ENCODE results near the gene FADS2.

Gene FADS2

DNA sequence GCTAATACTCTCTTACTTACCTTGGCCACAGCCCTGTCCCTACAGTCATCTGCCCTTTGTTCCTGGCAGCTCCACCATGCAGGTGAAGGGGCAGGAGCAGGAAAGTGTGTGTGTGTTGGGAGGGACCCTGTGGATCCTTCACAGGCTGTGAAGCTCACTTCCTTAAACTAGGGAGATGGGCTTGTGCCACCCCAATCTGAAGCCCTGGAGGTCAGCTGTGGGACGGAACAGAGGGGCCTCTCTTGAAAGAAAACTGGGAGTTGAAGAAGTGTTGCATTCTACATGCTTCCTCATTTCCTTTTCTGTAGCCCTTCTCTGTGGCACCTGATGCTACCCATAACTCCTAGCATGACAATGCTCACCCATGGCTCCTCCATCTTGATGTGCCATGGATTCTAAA, 23.0 kb upstream of the FADS2 start:
- no peaks in the 10 kb centered on the region for H3K9me3 Mint-ChIP-seq
- no peak for ATAC-seq (ENCODE audit: low read depth)
- H3K36me3 Mint-ChIP-seq = no peaks in the 10 kb centered on the region
- peaks cover 3% of the 10 kb centered on the region for H3K4me1 Mint-ChIP-seq
- no peak overlapping the region for H3K27ac Mint-ChIP-seq
- no peaks in the 10 kb centered on the region for H3K27me3 Mint-ChIP-seq
- H3K4me3 Mint-ChIP-seq = no peak overlapping the region
- DNase-seq (ENCODE audit: low spot score in 2 of 2) = no peak

DNA sequence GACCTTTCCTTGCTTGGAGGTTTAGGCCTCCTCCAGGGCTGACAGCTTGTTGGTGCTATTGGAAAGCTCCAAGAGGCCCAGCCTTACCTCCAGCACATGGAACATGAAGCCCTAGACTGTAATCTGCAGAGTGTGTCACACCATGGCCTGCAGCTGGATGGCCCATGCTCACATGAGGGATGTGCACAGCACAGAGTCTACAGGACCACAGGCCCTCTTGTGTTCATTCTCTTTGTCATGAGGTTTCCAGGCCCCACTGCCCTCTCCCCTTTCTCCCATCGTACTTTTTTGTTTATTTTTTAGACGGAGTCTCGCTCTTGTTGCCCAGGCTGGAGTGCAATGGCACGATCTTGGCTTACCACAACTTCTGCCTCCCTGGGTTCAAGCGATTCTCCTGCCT, 21.3 kb upstream of the FADS2 start:
- Mint-ChIP-seq H3K36me3 (no peaks in the 10 kb centered on the region), H3K4me1 (peaks cover 3% of the 10 kb centered on the region), H3K9me3 (no peaks in the 10 kb centered on the region), H3K27me3 (no peaks in the 10 kb centered on the region), H3K4me3 (no peak overlapping the region), H3K27ac (no peak overlapping the region)
- DNase-seq (ENCODE audit: low spot score in 2 of 2) (no peak), ATAC-seq (ENCODE audit: low read depth) (no peak)

DNA sequence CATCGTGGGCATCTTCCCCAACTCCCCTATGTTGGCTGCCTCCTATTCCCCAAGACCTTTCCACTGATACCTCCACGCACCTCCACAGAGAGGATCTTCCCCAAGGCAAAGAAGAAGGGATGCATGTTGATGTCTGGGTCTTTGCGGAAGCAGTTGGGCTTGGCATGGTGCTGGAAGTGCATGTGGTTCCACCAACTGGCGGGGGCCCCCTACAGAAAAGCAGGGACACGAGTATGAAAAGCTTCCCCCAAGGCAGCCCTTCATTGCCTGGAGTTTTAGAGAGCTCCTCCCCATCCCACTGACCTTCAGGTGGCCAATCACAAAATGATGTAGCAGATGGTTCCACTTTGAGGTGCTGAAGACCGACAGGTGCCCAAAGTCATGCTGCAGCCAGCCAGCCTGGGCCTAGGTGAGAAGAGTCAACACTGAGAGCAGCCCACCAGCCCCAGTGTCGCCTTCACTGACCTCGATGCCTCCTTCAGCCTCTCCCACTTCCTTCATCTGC, 17.4 kb upstream of the FADS2 start:
- Mint-ChIP-seq H3K4me1 (peaks cover 8% of the 10 kb centered on the region), H3K27me3 (peaks cover 10% of the 10 kb centered on the region), H3K4me3 (no peak overlapping the region), H3K36me3 (no peaks in the 10 kb centered on the region), H3K27ac (no peak overlapping the region), H3K9me3 (no peaks in the 10 kb centered on the region)
- no peak for DNase-seq (ENCODE audit: low spot score in 2 of 2)
- no peak for ATAC-seq (ENCODE audit: low read depth)

DNA sequence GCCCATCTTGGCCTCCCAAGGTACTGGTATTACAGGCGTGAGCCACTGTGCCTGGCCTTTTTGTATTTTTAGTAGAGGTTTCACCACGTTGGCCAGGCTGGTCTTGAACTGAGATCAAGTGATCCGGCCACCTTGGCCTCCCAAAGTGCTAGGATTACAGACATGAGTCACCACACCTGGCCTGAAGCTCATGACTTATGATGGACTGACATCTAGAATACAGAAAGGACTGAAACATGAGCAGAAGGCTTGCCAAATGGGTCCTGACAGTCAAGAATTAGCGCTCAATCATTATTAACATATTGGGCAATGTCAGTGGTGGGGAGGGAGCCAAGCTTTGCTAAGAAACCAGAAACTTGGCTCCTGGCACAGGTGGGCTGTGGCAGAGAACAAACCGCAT, 16.3 kb upstream of the FADS2 start:
- Mint-ChIP-seq H3K27me3 (peaks cover 17% of the 10 kb centered on the region), H3K27ac (no peak overlapping the region), H3K4me1 (peaks cover 16% of the 10 kb centered on the region), H3K9me3 (no peaks in the 10 kb centered on the region), H3K36me3 (no peaks in the 10 kb centered on the region), H3K4me3 (no peak overlapping the region)
- ATAC-seq (ENCODE audit: low read depth) (no peak), DNase-seq (ENCODE audit: low spot score in 2 of 2) (no peak)

DNA sequence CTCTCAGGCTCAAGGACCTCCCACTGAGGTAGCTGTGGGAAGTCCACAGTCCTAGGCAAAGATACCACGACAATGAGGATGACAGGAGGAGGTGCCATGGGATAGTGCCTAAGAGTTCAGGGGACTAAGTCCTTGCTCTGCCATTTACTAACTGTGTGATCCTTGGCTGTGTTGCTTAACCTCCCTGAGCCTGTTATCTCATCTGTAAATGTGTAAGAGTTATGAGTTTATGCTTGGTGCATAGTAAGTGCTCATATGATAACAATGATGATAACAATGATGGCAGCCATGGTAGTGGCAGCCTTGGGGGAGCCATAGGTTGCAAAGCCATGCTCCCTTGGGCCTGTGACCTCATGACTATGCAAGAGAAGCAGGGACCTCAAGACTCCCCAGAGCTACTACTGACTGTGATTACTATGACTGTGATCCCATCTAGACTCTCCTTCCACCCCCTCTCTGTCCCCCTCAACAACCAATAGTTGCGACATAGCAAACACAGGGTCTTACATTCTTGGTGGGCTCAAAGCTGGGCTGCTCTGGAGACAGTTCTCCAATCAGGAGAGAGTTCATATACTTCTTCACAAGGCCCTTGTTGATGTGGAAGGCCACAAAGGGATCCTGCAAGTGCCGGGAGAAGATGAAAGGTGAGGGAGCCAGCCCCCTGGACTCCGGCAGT, 15.2 kb upstream of the FADS2 start:
- no peak for DNase-seq (ENCODE audit: low spot score in 2 of 2)
- Mint-ChIP-seq H3K27me3 (peaks cover 18% of the 10 kb centered on the region), H3K4me3 (no peak overlapping the region), H3K27ac (no peak overlapping the region), H3K9me3 (no peaks in the 10 kb centered on the region), H3K4me1 (peaks cover 16% of the 10 kb centered on the region), H3K36me3 (no peaks in the 10 kb centered on the region)
- no peak for ATAC-seq (ENCODE audit: low read depth)

DNA sequence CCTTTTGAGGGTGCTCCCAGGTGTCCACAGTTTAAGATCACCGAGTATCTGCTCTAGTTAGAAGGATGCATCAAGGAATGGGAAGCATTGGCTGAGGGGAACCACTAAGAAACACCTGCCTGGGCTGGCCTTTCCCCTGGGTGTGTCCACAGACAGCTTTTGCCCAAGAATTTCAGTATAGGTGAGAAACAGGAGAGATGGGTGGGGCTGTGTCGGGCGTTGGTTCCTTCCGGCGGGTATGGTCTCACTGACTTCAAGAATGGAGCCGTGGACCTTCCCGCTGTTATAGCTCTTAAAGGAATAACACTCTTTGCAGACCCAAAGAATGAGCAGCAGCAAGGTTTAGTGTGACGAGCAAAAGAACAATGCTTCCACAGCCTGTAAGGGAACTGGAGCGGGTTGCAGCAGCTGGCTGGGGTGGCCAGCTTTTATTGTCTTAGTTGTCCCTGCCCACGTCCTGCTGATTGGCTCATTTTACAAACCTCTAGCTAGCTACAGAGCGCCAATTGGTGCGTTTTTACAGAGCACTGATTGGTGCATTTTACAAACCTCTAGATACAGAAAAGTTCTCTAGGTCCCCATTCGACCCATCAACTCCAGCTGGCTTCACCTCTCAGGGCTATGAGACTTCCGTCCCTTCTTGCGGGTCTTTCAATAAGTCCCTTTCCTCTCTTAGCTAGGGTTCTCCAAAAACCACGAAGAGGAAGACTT, 13.7 kb upstream of the FADS2 start:
- Mint-ChIP-seq H3K9me3 (no peaks in the 10 kb centered on the region), H3K36me3 (no peaks in the 10 kb centered on the region), H3K4me3 (peak overlapping the region; percentile 82), H3K27ac (no peak overlapping the region), H3K4me1 (peaks cover 16% of the 10 kb centered on the region), H3K27me3 (peaks cover 19% of the 10 kb centered on the region)
- DNase-seq (ENCODE audit: low spot score in 2 of 2) = no peak
- no peak for ATAC-seq (ENCODE audit: low read depth)

DNA sequence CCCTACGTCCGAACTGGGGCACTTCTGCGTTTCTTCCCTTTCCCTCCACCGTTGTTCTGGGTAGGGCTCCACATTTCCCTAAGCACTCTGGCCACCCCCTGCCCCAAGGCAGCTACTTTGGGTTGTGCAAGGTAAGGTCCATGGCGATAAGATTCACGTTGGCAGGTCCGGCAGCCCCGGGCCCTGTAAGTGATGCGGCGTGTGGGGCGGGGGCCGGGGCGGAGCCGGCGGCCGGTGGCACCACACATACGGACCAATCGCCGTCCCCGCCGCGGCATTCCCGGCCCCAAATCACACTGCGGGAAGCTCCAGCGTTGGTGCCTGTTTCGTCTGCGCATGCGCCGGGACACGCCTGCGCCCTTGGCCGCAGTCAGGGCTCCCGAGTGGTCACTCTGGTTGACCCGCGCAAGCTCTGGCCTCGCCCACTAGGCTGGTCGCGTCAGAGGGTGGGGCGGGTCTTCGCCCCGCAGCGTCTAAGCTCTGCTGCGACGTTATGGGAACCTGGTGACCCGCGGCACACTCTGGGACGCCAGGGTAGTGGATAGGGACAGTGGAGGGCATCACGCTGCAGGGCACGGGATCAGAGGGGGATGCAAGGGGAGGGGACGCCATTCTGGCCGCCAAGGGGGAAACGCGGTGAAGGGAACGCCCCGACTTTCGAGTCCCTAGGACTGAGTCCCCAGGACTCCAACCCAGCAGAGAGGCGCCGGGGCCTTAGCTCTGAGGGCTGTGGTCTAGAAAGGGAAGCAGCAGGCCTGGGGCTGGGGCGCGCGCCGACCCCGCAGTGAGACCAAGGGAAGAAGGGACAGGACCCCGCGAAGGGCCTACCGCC, 12.9 kb upstream of the FADS2 start:
- ATAC-seq (ENCODE audit: low read depth) (peak; percentile 21), DNase-seq (ENCODE audit: low spot score in 2 of 2) (peak; percentile 31 to 38)
- no peaks in the 10 kb centered on the region for H3K9me3 Mint-ChIP-seq
- H3K36me3 Mint-ChIP-seq = no peaks in the 10 kb centered on the region
- H3K27ac Mint-ChIP-seq = no peak overlapping the region
- H3K4me3 Mint-ChIP-seq = peak overlapping the region; percentile 82
- peaks cover 16% of the 10 kb centered on the region for H3K4me1 Mint-ChIP-seq
- H3K27me3 Mint-ChIP-seq = peaks cover 19% of the 10 kb centered on the region

DNA sequence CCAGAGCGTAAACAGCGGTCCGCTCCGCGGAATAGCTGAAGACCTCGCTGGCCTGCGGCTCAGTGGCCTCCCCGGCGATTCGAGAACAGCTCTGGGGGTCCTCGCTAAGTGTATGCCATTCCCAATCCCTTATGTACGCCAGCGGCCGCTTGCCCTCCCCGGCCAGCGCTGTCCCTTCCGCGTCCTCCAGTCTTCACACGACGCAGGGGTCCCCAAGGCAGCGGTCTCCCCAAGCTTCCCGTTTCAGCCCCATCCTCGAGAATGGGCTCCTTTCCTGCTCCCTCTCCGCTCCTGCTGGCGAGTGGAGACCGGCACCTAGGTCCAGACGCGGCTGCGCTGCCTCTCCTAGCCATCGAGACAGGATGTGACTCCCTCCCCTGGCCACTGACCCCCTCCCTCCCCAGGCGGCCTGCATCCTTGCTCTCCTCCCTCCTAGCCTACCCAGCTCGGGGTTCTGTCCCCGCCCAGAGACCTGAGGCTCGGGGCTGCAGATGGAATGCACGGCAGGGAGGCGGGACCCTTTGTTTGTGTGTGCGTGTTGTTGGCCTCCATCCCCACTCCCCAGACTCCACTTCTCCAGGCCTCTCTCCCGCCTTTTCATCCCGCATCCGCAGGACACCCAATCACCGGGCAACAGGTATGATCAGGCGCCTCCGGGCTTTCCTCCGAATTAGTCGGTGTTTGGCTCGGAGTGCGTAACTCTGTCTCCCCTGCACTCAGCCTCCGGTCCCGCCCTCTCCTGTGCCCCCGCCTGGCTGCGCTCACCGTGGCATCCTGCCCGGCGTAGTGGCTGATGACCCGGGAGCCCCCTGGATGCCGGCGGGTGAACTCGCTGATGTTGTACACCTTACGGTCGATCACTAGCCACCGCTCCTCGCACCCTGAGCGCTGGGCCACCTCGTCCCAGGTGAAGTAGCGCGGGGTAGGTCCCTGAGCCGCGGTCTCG, 12.0 kb upstream of the FADS2 start:
- no peaks in the 10 kb centered on the region for H3K9me3 Mint-ChIP-seq
- no peaks in the 10 kb centered on the region for H3K36me3 Mint-ChIP-seq
- H3K4me3 Mint-ChIP-seq = peak overlapping the region; percentile 82
- DNase-seq (ENCODE audit: low spot score in 2 of 2) (peak; percentile 29 to 44), ATAC-seq (ENCODE audit: low read depth) (peak; percentile 65)
- peaks cover 16% of the 10 kb centered on the region for H3K4me1 Mint-ChIP-seq
- peak overlapping the region; percentile 55 for H3K27ac Mint-ChIP-seq
- H3K27me3 Mint-ChIP-seq = peaks cover 19% of the 10 kb centered on the region

DNA sequence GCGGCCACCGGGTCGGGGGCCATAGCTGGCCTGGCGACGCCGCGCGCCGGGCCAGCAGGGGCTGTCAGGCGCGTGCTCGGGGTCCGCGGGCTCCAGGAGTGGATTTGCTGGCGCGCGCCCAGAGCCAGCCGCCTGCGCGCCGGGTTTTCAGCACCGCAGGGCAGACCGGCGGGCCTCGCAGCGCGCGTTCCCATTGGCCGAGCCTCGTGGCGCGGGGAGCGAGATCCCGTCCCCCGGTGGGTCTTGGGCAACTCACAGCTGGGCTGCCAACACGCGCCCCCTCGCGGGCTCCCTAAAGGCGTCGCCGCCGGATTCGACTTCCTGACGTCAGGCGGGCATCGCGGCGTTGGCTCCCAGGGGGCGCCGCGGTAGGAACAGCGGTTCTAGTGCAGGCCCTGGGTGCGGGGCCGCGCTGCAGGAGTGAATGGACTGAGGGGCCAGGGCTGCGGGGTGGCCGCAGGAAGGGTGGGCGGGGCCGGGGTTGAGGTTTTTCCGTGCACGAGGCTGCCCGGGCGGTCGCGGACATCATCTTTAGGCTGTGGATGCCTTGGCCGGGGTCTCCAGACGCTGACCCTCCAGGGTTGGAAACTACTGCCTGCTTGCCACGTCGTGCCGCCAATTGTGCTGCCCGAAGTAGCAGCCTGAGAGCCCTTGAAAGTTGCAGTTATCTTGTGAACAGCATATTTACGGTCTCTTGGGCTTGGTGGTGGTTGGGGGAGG, 11.2 kb upstream of the FADS2 start, which contains the start of gene FADS1:
Gene FADS1, minus strand, starts transcription at position 268 of the 720 bp plus-strand sequence. Its CDS starts 74 bp downstream, at position 194.
- DNase-seq (ENCODE audit: low spot score in 2 of 2) (peak; percentile 46 to 51), ATAC-seq (ENCODE audit: low read depth) (peak; percentile 58)
- Mint-ChIP-seq H3K27me3 (peaks cover 19% of the 10 kb centered on the region), H3K4me1 (peaks cover 16% of the 10 kb centered on the region), H3K27ac (peak within 1 kb of the TSS; percentile 55), H3K9me3 (no peaks in the 10 kb centered on the region), H3K4me3 (peak within 1 kb of the TSS; percentile 82), H3K36me3 (no peaks in the 10 kb centered on the region)

DNA sequence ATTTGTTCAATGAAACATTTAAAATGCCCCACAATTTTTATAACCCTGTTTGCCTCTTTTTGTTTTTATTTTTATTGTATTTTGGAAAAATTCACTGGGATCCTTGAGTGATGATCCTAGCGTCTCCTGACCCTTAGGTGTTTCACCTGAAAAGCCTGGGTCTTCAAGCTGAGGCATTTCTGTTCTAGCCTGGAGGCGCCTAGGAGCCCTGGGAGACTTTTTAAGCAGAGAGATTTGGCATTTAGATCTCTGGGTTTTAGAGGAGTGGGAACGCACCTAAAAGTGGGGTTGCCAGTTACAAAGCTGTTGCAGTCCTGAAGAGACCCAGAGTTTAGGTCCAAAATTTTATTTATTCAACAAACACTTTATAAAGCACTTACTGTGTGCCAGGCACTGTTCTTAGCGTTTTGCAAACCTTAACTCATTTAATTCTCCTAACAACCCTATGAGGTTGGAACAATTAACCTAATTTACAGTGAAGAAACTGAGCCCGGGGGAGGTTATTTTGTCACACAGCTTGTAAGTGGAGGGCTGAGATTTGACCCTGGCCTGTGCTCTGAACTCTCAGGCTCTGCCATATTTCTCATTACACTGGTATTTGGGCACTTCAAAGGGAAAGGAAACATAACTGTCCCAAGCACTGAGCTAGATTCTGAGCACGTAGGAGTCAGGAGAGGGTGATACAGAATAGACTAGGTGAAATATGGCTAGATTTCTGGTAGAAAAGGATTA, 10.5 kb upstream of the FADS2 start:
- Mint-ChIP-seq H3K27me3 (peaks cover 19% of the 10 kb centered on the region), H3K4me3 (no peak overlapping the region), H3K4me1 (peaks cover 16% of the 10 kb centered on the region), H3K27ac (no peak overlapping the region), H3K36me3 (no peaks in the 10 kb centered on the region), H3K9me3 (no peaks in the 10 kb centered on the region)
- no peak for ATAC-seq (ENCODE audit: low read depth)
- no peak for DNase-seq (ENCODE audit: low spot score in 2 of 2)

DNA sequence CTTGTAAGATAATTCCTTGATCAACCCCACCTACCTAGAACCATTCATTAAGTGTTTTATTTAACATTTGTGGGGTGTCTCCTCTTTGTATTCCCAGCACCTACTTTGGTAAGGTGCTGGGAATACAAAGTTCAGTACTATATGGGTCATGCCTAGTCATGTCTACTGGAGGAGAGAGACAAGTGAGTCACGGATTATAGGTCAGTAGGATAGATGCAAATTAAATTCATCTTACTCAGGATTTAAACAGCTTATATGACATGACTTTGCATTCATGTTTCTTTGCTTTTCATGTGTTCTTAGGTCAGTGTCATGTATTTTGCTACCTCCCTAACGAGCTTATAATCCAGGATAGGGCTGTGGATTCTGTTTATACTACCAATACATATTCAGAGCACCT, 7.9 kb upstream of the FADS2 start:
- ATAC-seq (ENCODE audit: low read depth) = no peak
- H3K4me3 Mint-ChIP-seq = no peak overlapping the region
- H3K36me3 Mint-ChIP-seq = no peaks in the 10 kb centered on the region
- H3K4me1 Mint-ChIP-seq = peaks cover 12% of the 10 kb centered on the region
- no peak overlapping the region for H3K27ac Mint-ChIP-seq
- peaks cover 17% of the 10 kb centered on the region for H3K27me3 Mint-ChIP-seq
- no peak for DNase-seq (ENCODE audit: low spot score in 2 of 2)
- H3K9me3 Mint-ChIP-seq = no peaks in the 10 kb centered on the region

DNA sequence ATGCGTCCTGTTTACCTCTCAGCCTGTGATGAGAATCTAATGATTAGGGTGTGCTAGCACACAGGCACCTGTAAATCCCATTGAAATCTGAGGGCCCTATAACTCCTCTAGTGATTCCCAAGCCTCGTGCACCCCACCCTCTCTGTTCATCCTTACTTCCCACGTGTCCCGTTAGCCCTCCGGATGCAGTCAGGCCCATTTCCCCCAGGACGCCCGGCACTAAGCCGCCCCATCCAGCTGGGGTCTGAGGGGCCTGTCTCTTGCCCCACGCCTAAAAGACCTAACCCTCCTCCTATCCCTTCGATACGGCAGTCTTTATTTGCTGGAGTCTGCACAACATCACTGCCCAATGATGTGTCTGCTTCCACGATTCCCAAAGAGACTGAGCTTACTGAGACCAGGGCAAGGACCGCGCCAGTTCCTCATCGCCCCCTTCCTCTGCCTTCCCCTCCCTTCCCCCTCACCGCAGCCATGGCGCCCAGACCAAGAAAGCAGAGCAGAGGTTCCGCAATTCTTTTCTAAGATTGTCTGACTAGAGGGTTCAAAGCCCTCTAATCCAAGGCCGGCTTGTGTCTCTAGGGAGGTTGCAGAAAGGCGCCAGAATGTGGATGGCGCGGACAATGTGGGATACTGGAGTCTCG, 1.1 kb upstream of the FADS2 start:
- peaks cover 7% of the 10 kb centered on the region for H3K4me1 Mint-ChIP-seq
- H3K9me3 Mint-ChIP-seq = no peaks in the 10 kb centered on the region
- H3K27ac Mint-ChIP-seq = no peak overlapping the region
- peak in 1 of 2 donors; percentile 33 for DNase-seq (ENCODE audit: low spot score in 2 of 2)
- peak; percentile 54 for ATAC-seq (ENCODE audit: low read depth)
- no peaks in the 10 kb centered on the region for H3K36me3 Mint-ChIP-seq
- peaks cover 17% of the 10 kb centered on the region for H3K27me3 Mint-ChIP-seq
- peak overlapping the region; percentile 80 for H3K4me3 Mint-ChIP-seq
